HCT116 (cell line): ENCODE results near the gene SGMS1. TPM values are rescaled to one million over a fixed set of nuclear protein-coding genes. Genes with fewer than 3 reads are reported as not detected.

ENCODE experiments used
- ATAC-seq: fragments of 200-7000 bp; cut with Tn5 transposase; 2 replicates; pipeline ENCODE4 v1.9.1; 2020; ENCODE audit warnings: mild to moderate bottlenecking, moderate library complexity
- BruUV-seq: library from RNA; stranded (reverse); fragments of 400-500 nt; replicated peaks from 2 replicates; lab custom pipeline; 2021; lab: Mats Ljungman, UMichigan
- CTCF ChIA-PET: fragments of 300-600 bp; sonication (Branson Sonifier 250); formaldehyde crosslinking; loops from one replicate; lab custom pipeline; 2021; ENCODE audit warnings: antibody characterized with exemption; lab: Charles Lee
- POLR2A ChIA-PET: fragments of 300-600, 350-600 bp; sonication (Branson Sonifier 250); formaldehyde crosslinking; loops from one replicate; lab custom pipeline; 2021; ENCODE audit warnings: antibody characterized with exemption; lab: Charles Lee
- RAD21 ChIA-PET, 2 experiments: fragments of 300-600 bp; sonication (Branson Sonifier 250); formaldehyde crosslinking; loops; one replicate each; lab custom pipeline; 2023; ENCODE audit warnings: low total read pairs in 2 of 2; ENCODE audit not compliant: uncharacterized antibody in 2 of 2, unreplicated experiment in 2 of 2, low non-redundant PET in 1 of 2; lab: Charles Lee
- DNase-seq: peaks from one replicate; pipeline ENCODE4 v3.0.0-alpha.2; 2010; ENCODE audit warnings: low read depth, low spot score
- H2AFZ ChIP-seq: fragments of 200-600 bp; shearing (Covaris generic), sonication (generic); 2 replicates; pipeline ENCODE4 v1.6.1; 2017; ENCODE audit warnings: low read depth, mixed run types, mixed read lengths, antibody characterized with exemption, low read length; ENCODE audit not compliant: poor library complexity, severe bottlenecking
- H3K27ac ChIP-seq: 2 replicates; pipeline ENCODE4 v1.5.1; 2012; ENCODE audit warnings: low read depth, low read length
- H3K27me3 ChIP-seq: fragments of 200-600 bp; sonication (generic); 2 replicates; pipeline ENCODE4 v1.6.1; 2016; ENCODE audit warnings: mixed run types, low read length, mixed read lengths; ENCODE audit not compliant: insufficient read depth
- H3K36me3 ChIP-seq, 2 experiments: fragments of 200-500 bp in 1 of 2; fragments of 200-600 bp in 1 of 2; sonication (Bioruptor generic) in 1 of 2; sonication (generic) in 1 of 2; 2 replicates each; pipeline versions ENCODE4 v1.5.1 to v1.6.1; 2014 to 2016; ENCODE audit warnings: low read length in 2 of 2, inconsistent platforms in 1 of 2, mixed read lengths in 1 of 2, mixed run types in 1 of 2; ENCODE audit not compliant: insufficient read depth in 2 of 2, control insufficient read depth in 1 of 2
- H3K4me1 ChIP-seq, 2 experiments: fragments of 200-600 bp in 1 of 2; sonication (generic) in 1 of 2; 2 replicates each; pipeline versions ENCODE4 v1.5.1 to v1.6.1; 2012 to 2017; ENCODE audit warnings: low read length in 2 of 2, inconsistent platforms in 1 of 2, mild to moderate bottlenecking in 1 of 2, mixed read lengths in 1 of 2, mixed run types in 1 of 2, moderate library complexity in 1 of 2; ENCODE audit not compliant: insufficient read depth in 2 of 2, control insufficient read depth in 1 of 2
- H3K4me2 ChIP-seq: fragments of 200-600 bp; sonication (generic); 2 replicates; pipeline ENCODE4 v1.6.1; 2017; ENCODE audit warnings: mixed run types, low read length, mixed read lengths
- H3K4me3 ChIP-seq, 2 experiments: fragments of 200-600 bp in 1 of 2; sonication (generic) in 1 of 2; replicated peaks in 1 of 2; 2 replicates each; pipeline ENCODE4 v1.5.1; 2011 to 2016; ENCODE audit warnings: low read length in 2 of 2, control low read depth in 1 of 2, low read depth in 1 of 2, mild to moderate bottlenecking in 1 of 2, mixed read lengths in 1 of 2, mixed run types in 1 of 2
- H3K79me2 ChIP-seq: fragments of 200-600 bp; sonication (generic); 2 replicates; pipeline ENCODE4 v1.6.1; 2017; ENCODE audit warnings: mild to moderate bottlenecking, mixed run types, low read length, moderate library complexity, mixed read lengths; ENCODE audit not compliant: insufficient read depth
- H3K9ac ChIP-seq: fragments of 200-600 bp; sonication (generic); 2 replicates; pipeline ENCODE4 v1.6.1; 2016; ENCODE audit warnings: low read length, mixed read lengths
- H3K9me2 ChIP-seq: fragments of 200-600 bp; sonication (generic), shearing (Covaris generic); 2 replicates; pipeline ENCODE4 v1.6.1; 2017; ENCODE audit warnings: mixed run types, mild to moderate bottlenecking, moderate library complexity; ENCODE audit not compliant: insufficient read depth
- H3K9me3 ChIP-seq, 2 experiments: fragments of 200-500 bp in 1 of 2; fragments of 200-600 bp in 1 of 2; sonication (Bioruptor generic) in 1 of 2; sonication (generic) in 1 of 2; 2 replicates each; pipeline ENCODE4 v1.6.1; 2014 to 2017; ENCODE audit warnings: low read length in 2 of 2, mixed read lengths in 2 of 2, inconsistent platforms in 1 of 2, low read depth in 1 of 2, mild to moderate bottlenecking in 1 of 2, mixed run types in 1 of 2, moderate library complexity in 1 of 2; ENCODE audit not compliant: control insufficient read depth in 1 of 2, insufficient read depth in 1 of 2
- H4K20me1 ChIP-seq: fragments of 200-600 bp; sonication (generic), shearing (Covaris generic); 2 replicates; pipeline ENCODE4 v1.6.1; 2017; ENCODE audit warnings: mixed run types, mild to moderate bottlenecking, moderate library complexity; ENCODE audit not compliant: insufficient read depth
- CBX3 ChIP-seq: IDR thresholded peaks from 2 replicates; pipeline ENCODE4 v1.6.1; 2012; ENCODE audit warnings: low read depth
- CEBPB ChIP-seq: IDR thresholded peaks from 2 replicates; pipeline ENCODE4 v1.6.1; 2012; ENCODE audit warnings: low read depth
- CTCF ChIP-seq, 3 experiments: fragments of 200-600 bp in 1 of 3; sonication (generic) in 1 of 3; IDR thresholded peaks in 2 of 3; conservative IDR thresholded peaks in 1 of 3; 2 replicates each; pipeline ENCODE4 v1.5.1; 2012 to 2017; ENCODE audit warnings: low read depth in 2 of 3, low read length in 2 of 3, antibody characterized with exemption in 1 of 3, borderline replicate concordance in 1 of 3, control low read depth in 1 of 3, mild to moderate bottlenecking in 1 of 3, mixed read lengths in 1 of 3, mixed run types in 1 of 3, moderate library complexity in 1 of 3; ENCODE audit not compliant: insufficient read depth in 1 of 3
- ELF1 ChIP-seq: IDR thresholded peaks from 2 replicates; pipeline ENCODE4 v1.6.1; 2012; ENCODE audit warnings: low read depth, borderline replicate concordance
- EZH2 ChIP-seq: fragments of 200-600 bp; sonication (generic); IDR thresholded peaks from 2 replicates; pipeline ENCODE4 v1.6.1; 2017; ENCODE audit warnings: antibody characterized with exemption, mixed run types
- FOSL1 ChIP-seq: IDR thresholded peaks from 2 replicates; pipeline ENCODE4 v1.6.1; 2012; ENCODE audit warnings: low read depth
- POLR2A ChIP-seq: IDR thresholded peaks from 2 replicates; pipeline ENCODE4 v1.7.0; 2011; ENCODE audit warnings: borderline replicate concordance; ENCODE audit not compliant: insufficient read depth, insufficient read length; ENCODE audit errors: extremely low read depth
- SIN3A ChIP-seq: IDR thresholded peaks from 2 replicates; pipeline ENCODE4 v1.6.1; 2012; ENCODE audit warnings: low read depth
- SP1 ChIP-seq: IDR thresholded peaks from 2 replicates; pipeline ENCODE4 v1.6.1; 2012; ENCODE audit warnings: low read depth
- SRF ChIP-seq: IDR thresholded peaks from 2 replicates; pipeline ENCODE4 v1.6.1; 2012; ENCODE audit warnings: low read depth
- YY1 ChIP-seq: IDR thresholded peaks from 2 replicates; pipeline ENCODE4 v1.6.1; 2011; ENCODE audit warnings: low read length, low read depth, moderate library complexity, mild to moderate bottlenecking; ENCODE audit not compliant: insufficient replicate concordance; ENCODE audit errors: extremely low read depth
- ZBTB33 ChIP-seq: IDR thresholded peaks from 2 replicates; pipeline ENCODE4 v1.6.1; 2011; ENCODE audit warnings: mild to moderate bottlenecking, low read length, moderate library complexity; ENCODE audit not compliant: insufficient replicate concordance; ENCODE audit errors: extremely low read depth
- ZFX ChIP-seq: fragments of 450-650 bp; IDR thresholded peaks from 2 replicates; pipeline ENCODE4 v1.6.1; 2017
- intact Hi-C: fragments of 100-400 bp; cut with micrococcal nuclease; formaldehyde crosslinking; loops from 2 replicates; pipeline ENCODE4 v1.10.0; 2022
- total RNA-seq: library from RNA; stranded (reverse); gene quantifications from one replicate; pipeline ENCODE4 v1.2.1, GENCODE V29; 2021; ENCODE audit not compliant: unreplicated experiment

SGMS1 gene
- total RNA-seq, 1 experiment from 2014 or later = 29.1 TPM

DNA sequence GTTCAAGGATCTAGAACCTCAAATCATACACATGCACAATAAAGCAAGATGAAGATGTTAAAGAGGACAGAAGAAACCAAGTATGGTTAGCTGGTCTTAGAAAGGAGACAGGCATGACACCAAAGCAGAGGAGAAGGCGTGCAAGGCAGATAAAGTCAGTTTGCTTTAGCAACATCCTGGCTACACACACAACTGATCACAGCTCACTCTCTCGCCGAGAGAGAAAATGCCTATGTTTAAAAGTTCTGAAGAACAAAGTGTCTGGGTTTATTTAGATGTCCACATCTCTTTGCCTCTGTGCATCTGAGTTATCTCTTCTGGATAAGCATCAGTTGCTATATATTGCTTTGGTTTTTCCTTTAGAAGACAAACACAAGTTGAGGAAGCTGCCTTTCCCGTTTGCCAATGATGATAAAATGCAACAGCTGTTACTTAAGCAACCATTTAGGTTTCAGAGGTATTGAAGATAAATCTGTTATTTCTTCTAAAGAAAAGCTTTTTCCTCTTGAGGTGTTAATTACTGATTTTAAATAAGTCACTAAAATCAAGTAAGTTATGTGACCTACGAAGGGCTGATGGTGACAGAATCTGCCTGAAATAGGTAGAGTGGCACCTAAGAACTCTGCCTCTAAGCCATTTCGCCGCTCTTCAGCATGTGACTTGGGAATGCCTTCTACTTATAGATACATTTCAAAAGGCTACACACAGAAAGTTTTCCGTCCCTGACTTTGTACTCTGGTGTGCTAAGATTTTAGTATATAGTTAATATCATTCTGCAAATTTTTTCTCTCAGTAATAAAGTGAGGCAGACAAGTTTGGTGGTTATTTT, 226.2 kb downstream of the SGMS1 start (continued):
- TF ChIP-seq CTCF (IDR thresholded peaks at IDR 0.05 in 2 of 3, conservative IDR thresholded peaks at IDR 0.05 in 1 of 3; ENCODE audit: borderline replicate concordance in 1 of 3, insufficient read depth in 1 of 3, low read depth in 2 of 3, low read length in 2 of 3) = no peak
- TF ChIP-seq YY1 = no peak
- no peak for TF ChIP-seq POLR2A

DNA sequence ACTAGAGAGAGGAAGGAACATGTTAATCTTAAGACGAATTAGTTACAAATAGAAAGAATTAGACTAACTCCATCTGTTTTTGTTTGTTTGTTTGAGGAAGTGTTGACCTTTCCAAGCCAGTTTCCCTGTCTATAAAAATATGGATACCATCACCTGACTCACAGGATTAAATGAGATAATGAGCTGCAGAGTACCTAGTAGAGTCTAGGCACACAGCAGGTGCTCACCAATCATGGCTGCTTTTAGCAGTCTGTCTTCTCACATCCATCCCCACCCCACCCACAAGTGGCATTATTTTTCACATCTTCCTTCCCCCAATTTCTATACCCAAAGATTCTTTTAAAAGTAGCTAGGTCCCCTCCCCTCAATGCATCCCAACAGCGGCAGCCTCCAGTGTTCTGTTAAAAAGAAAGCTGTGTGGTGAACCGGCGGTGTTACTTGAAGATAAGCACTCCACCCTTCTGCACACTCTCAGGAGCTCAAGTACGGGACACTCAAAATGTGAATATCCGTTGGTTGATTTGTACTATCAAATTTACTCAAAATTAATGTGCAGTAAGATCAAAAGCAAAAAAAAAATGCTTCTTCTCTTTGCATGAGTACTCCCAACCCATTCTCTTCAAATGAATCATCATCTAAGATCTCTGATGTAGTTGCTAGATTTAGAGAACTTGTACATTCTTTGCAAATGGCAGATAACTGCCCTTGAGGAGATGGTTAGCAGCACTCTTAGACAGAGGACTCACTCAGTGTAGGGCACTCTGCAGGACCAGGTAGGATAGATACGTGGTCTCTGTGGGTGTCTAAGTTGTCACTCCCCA, 227.1 kb downstream of the SGMS1 start:
- Histone ChIP-seq H3K4me3 (no peak overlapping the region), H3K9ac (no peak overlapping the region), H3K4me2 (peak overlapping the region; percentile 21; the same call in 1 of the 2 replicates), H3K9me2 (no peaks in the 10 kb centered on the region), H3K36me3 (no peaks in the 10 kb centered on the region), H3K4me1 (peaks cover 25 to 36% of the 10 kb centered on the region in 2 experiments), H2AFZ (no peak overlapping the region), H4K20me1 (no peaks in the 10 kb centered on the region), H3K9me3 (no peaks in the 10 kb centered on the region), H3K27ac (no peak overlapping the region), H3K27me3 (no peaks in the 10 kb centered on the region), H3K79me2 (peaks cover 29% of the 10 kb centered on the region)
- BruUV-seq = no TSS peak
- ATAC-seq (no peak), DNase-seq (no peak)
- ChIA-PET POLR2A (no interaction called here), RAD21 (no interaction called here), CTCF (no interaction called here)
- TF ChIP-seq EZH2 (no peak), SP1 (no peak), SRF (no peak), ELF1 (no peak), FOSL1 (no peak), ZBTB33 (no peak), CEBPB (no peak), ZFX (no peak), CBX3 (no peak), SIN3A (no peak)
- intact Hi-C loops = no loop called here
